HepG2 (cell line): ENCODE results near the gene PKP1. TPM values are rescaled to one million over a fixed set of nuclear protein-coding genes. Genes with fewer than 3 reads are reported as not detected.

Experiments used
- ATAC-seq: fragments of 200-7000 bp; cut with Tn5 transposase; 3 replicates; pipeline ENCODE4 v1.9.1; 2020; ENCODE audit warnings: mild to moderate bottlenecking, moderate library complexity
- BruUV-seq: library from RNA; stranded (reverse); fragments of 400-500 nt; replicated peaks from 2 replicates; lab custom pipeline; 2021; lab: Mats Ljungman, UMichigan
- CTCF ChIA-PET: fragments of 300-600 bp; formaldehyde crosslinking; extraction: SDS; loops from one replicate; lab custom pipeline; 2021; ENCODE audit warnings: low total read pairs, inconsistent platforms, low intra/inter-chr PET ratio; lab: Yijun Ruan, JAX
- POLR2A ChIA-PET: fragments of 350-600 bp; sonication (Branson Sonifier 250); formaldehyde crosslinking; loops from one replicate; lab custom pipeline; 2020; ENCODE audit warnings: antibody characterized with exemption, inconsistent platforms; lab: Yijun Ruan, JAX
- DNase-seq: peaks from one replicate; pipeline ENCODE4 v3.0.0-alpha.2; 2015; ENCODE audit warnings: low spot score
- FAIRE-seq: peaks from 3 replicates; lab custom pipeline; 2011; peaks lifted over from hg19 to GRCh38; lab: Jason Lieb, UNC
- H2AFZ ChIP-seq: one replicate; pipeline ENCODE4 v1.6.1; 2011; ENCODE audit warnings: low read length, inconsistent platforms
- H3K27ac ChIP-seq: fragments of 300-600 bp; 3 replicates; pipeline ENCODE4 v1.8.0; 2011; ENCODE audit warnings: mixed run types, mild to moderate bottlenecking, mixed read lengths, low read length, inconsistent platforms; ENCODE audit not compliant: insufficient read depth; ENCODE audit errors: extremely low read length
- H3K27me3 ChIP-seq, 2 experiments: fragments of 200-600 bp in 1 of 2; 2 replicates in 1 of 2; 3 replicates in 1 of 2; pipeline versions ENCODE4 v1.6.0 to v1.8.0; 2011; ENCODE audit warnings: low read length in 2 of 2, mild to moderate bottlenecking in 2 of 2, moderate library complexity in 2 of 2, inconsistent platforms in 1 of 2; ENCODE audit not compliant: insufficient read depth in 2 of 2, control insufficient read depth in 1 of 2
- H3K36me3 ChIP-seq, 2 experiments: fragments of 200-600 bp in 1 of 2; replicated peaks in 1 of 2; 2 replicates in 1 of 2; 3 replicates in 1 of 2; pipeline versions ENCODE4 v1.5.1 to v1.8.0; 2011; ENCODE audit warnings: low read length in 2 of 2, inconsistent platforms in 1 of 2; ENCODE audit not compliant: insufficient read depth in 2 of 2, control insufficient read depth in 1 of 2
- H3K4me1 ChIP-seq: 2 replicates; pipeline ENCODE4 v1.5.1; 2012; ENCODE audit warnings: low read length, inconsistent platforms; ENCODE audit not compliant: insufficient read depth
- H3K4me2 ChIP-seq: 2 replicates; pipeline ENCODE4 v1.6.0; 2011; ENCODE audit warnings: low read depth, low read length, inconsistent platforms
- H3K4me3 ChIP-seq, 3 experiments: fragments of 200-600 bp in 1 of 3; sonication (generic), shearing (Covaris generic) in 1 of 3; replicated peaks in 1 of 3; 2 replicates each; pipeline ENCODE4 v1.5.1; 2011 to 2016; ENCODE audit warnings: low read length in 3 of 3, inconsistent platforms in 2 of 3, low read depth in 2 of 3, mild to moderate bottlenecking in 2 of 3, control low read depth in 1 of 3, mixed read lengths in 1 of 3; ENCODE audit not compliant: insufficient read depth in 1 of 3
- H3K79me2 ChIP-seq: one replicate; pipeline ENCODE4 v1.6.1; 2011; ENCODE audit warnings: low read length, inconsistent platforms; ENCODE audit not compliant: insufficient read depth
- H3K9ac ChIP-seq: 2 replicates; pipeline ENCODE4 v1.6.0; 2011; ENCODE audit warnings: mild to moderate bottlenecking, low read depth, low read length, inconsistent platforms; ENCODE audit not compliant: insufficient read depth
- H3K9me3 ChIP-seq: 2 replicates; pipeline ENCODE4 v1.5.1; 2012; ENCODE audit warnings: mild to moderate bottlenecking, low read length
- H4K20me1 ChIP-seq: 2 replicates; pipeline ENCODE4 v1.6.0; 2011; ENCODE audit warnings: inconsistent platforms, mild to moderate bottlenecking, low read length, moderate library complexity; ENCODE audit not compliant: insufficient read depth
- AFF4 ChIP-seq: sonication (generic); formaldehyde crosslinking; IDR thresholded peaks from 2 replicates; pipeline ENCODE4 v1.4.0; 2020; ENCODE audit warnings: missing genetic modification reagents
- FOXM1 ChIP-seq: sonication (generic); formaldehyde crosslinking; IDR thresholded peaks from 2 replicates; pipeline ENCODE4 v1.5.0; 2020; ENCODE audit warnings: missing genetic modification reagents
- GABPA ChIP-seq, 2 experiments: IDR thresholded peaks; 2 replicates each; pipeline ENCODE4 v1.6.1; 2011 to 2016; ENCODE audit warnings: low read depth in 2 of 2, low read length in 1 of 2, missing biosample characterization in 1 of 2, missing genetic modification characterization in 1 of 2
- GTF2F1 ChIP-seq: fragments of 150-350 bp; IDR thresholded peaks from 2 replicates; pipeline ENCODE4 v1.6.1; 2014; ENCODE audit warnings: low read length
- MED8 ChIP-seq: sonication (generic); formaldehyde crosslinking; IDR thresholded peaks from 2 replicates; pipeline ENCODE4 v1.8.1; 2023; ENCODE audit warnings: mild to moderate bottlenecking, missing genetic modification reagents; ENCODE audit not compliant: insufficient replicate concordance
- NFKBIZ ChIP-seq: IDR thresholded peaks from 2 replicates; pipeline ENCODE4 v1.6.1; 2018; ENCODE audit warnings: missing genetic modification reagents, missing compliant biosample characterization
- ONECUT2 ChIP-seq: sonication (generic); formaldehyde crosslinking; IDR thresholded peaks from 2 replicates; pipeline ENCODE4 v1.4.0; 2020; ENCODE audit warnings: missing genetic modification reagents
- RNF219 ChIP-seq: sonication (generic); formaldehyde crosslinking; IDR thresholded peaks from 2 replicates; pipeline ENCODE4 v1.5.0; 2020; ENCODE audit warnings: mild to moderate bottlenecking, missing genetic modification reagents
- SOX6 ChIP-seq, 2 experiments: fragments of 450-650 bp in 1 of 2; sonication (generic) in 1 of 2; formaldehyde crosslinking in 1 of 2; IDR thresholded peaks; 2 replicates each; pipeline versions ENCODE4 v1.4.0 to v1.6.1; 2017 to 2020; ENCODE audit warnings: antibody characterized with exemption in 1 of 2, mild to moderate bottlenecking in 1 of 2, missing genetic modification reagents in 1 of 2
- SPEN ChIP-seq: sonication (generic); formaldehyde crosslinking; IDR thresholded peaks from 2 replicates; pipeline ENCODE4 v1.5.1; 2020; ENCODE audit warnings: low read depth, mild to moderate bottlenecking, missing genetic modification reagents
- SRSF9 ChIP-seq: fragments of 200-400 bp; formaldehyde crosslinking; IDR thresholded peaks from 2 replicates; pipeline ENCODE4 v1.6.1; 2018; ENCODE audit warnings: borderline replicate concordance, mild to moderate bottlenecking, low read depth, low read length; ENCODE audit not compliant: insufficient read depth, poor library complexity, severe bottlenecking
- ZBTB20 ChIP-seq: sonication (generic); formaldehyde crosslinking; IDR thresholded peaks from 2 replicates; pipeline ENCODE4 v1.8.1; 2023; ENCODE audit warnings: missing genetic modification reagents, low read depth, mild to moderate bottlenecking, borderline replicate concordance
- ZC3H13 ChIP-seq: sonication (generic); formaldehyde crosslinking; IDR thresholded peaks from 2 replicates; pipeline ENCODE4 v1.8.1; 2023; ENCODE audit warnings: mild to moderate bottlenecking, missing genetic modification reagents, moderate library complexity
- ZNF18 ChIP-seq: sonication (generic); formaldehyde crosslinking; IDR thresholded peaks from 2 replicates; pipeline ENCODE4 v1.8.0; 2022; ENCODE audit warnings: mild to moderate bottlenecking, missing genetic modification reagents; ENCODE audit not compliant: insufficient replicate concordance
- ZNF841 ChIP-seq: sonication (generic); formaldehyde crosslinking; IDR thresholded peaks from 2 replicates; pipeline ENCODE4 v1.8.1; 2023; ENCODE audit warnings: missing genetic modification reagents, borderline replicate concordance
- WGBS: methylation state at CpG from one replicate; pipeline ENCODE4 v1.1.6; 2017; ENCODE audit warnings: low lambda C conversion rate; 5-methylcytosine and 5-hydroxymethylcytosine counted together
- in situ Hi-C: cut with HindIII; loops from 2 replicates; pipeline ENCODE4 v1.10.0; 2017; ENCODE audit warnings: low pct_unique_long_range_greater_than_20kb; ENCODE audit not compliant: extremely low pct_ligation_motif_present
- intact Hi-C: fragments of 100-400 bp; cut with micrococcal nuclease; formaldehyde crosslinking; loops from one replicate; pipeline ENCODE4 v1.10.0; 2022; ENCODE audit not compliant: unreplicated experiment
- polyA plus RNA-seq, 8 experiments: library from polyadenylated mRNA; depleted of rRNA in 3 of 8; stranded (reverse) in 7 of 8; unstranded in 1 of 8; fragments of >200 nt; fragmentation: Illumina TruSeq in 4 of 8; extraction: Trizol in 4 of 8; gene quantifications; 2 replicates each; pipeline versions ENCODE4 v1.2.1 to v1.2.3, GENCODE V29; 2011 to 2016; ENCODE audit warnings: low read depth in 4 of 8, missing spikeins in 1 of 8, mixed read lengths in 1 of 8; ENCODE audit not compliant: insufficient read depth in 1 of 8
- total RNA-seq, 5 experiments: library from RNA; depleted of rRNA; stranded (reverse); fragments of >200 nt; fragmentation: Illumina TruSeq; extraction: Trizol; gene quantifications; 2 replicates each; pipeline ENCODE4 v1.2.3, GENCODE V29; 2016; ENCODE audit warnings: low read depth in 1 of 5

Gene PKP1
- total and polyA plus RNA-seq, 2 of the 13 experiments (the other 11 are each of a cell fraction or from before 2014, with no cell fraction given): not detected

- no peak for TF ChIP-seq SPEN
- TF ChIP-seq GTF2F1: no peak
- no peak for TF ChIP-seq AFF4 (CRISPR knock-in tag)
- no peak for TF ChIP-seq MED8
- TF ChIP-seq ONECUT2: no peak
- no peak for TF ChIP-seq ZNF18 (CRISPR knock-in tag)
Observed at GRCh38 chr1:201332021-201332420, 48.7 kb downstream of the PKP1 start (continued).

GRCh38 chr1:201332616-201333335, 49.5 kb downstream of the PKP1 start:
- intact Hi-C loops: no loop called here
- Histone ChIP-seq H3K79me2 (no peaks in the 10 kb centered on the region), H3K36me3 (no peaks in the 10 kb centered on the region), H3K27ac (no peak overlapping the region), H2AFZ (no peak overlapping the region), H3K4me2 (no peak overlapping the region), H4K20me1 (no peaks in the 10 kb centered on the region), H3K27me3 (peaks cover 0 to 5% of the 10 kb centered on the region in 2 experiments; a peak in 1 of 5 replicates), H3K4me3 (no peak overlapping the region), H3K4me1 (no peaks in the 10 kb centered on the region), H3K9me3 (no peaks in the 10 kb centered on the region), H3K9ac (no peak overlapping the region)
- 56% methylated on average over 10 of the region's 10 CpGs for WGBS
- ChIA-PET CTCF (no interaction called here), POLR2A (no interaction called here)
- in situ Hi-C loops: no loop called here
- no TSS peak for BruUV-seq
- ATAC-seq (no peak), FAIRE-seq (no peak), DNase-seq (no peak)
- TF ChIP-seq RNF219 (CRISPR knock-in tag) (no peak), SRSF9 (no peak), NFKBIZ (CRISPR knock-in tag) (no peak), SOX6 (IDR thresholded peaks at IDR 0.05) (no peak), SOX6 (CRISPR knock-in tag; IDR thresholded peaks at IDR 0.05) (no peak), ZBTB20 (CRISPR knock-in tag) (no peak), GABPA (IDR thresholded peaks at IDR 0.05; ENCODE audit: low read depth, low read length) (no peak), GABPA (CRISPR knock-in tag; IDR thresholded peaks at IDR 0.05; ENCODE audit: low read depth) (no peak), FOXM1 (CRISPR knock-in tag) (no peak), ZC3H13 (no peak), ZNF841 (CRISPR knock-in tag) (no peak)
